Natural killer cell (primary cell): Measurements from ENCODE around the gene SEPTIN10. TPM values are rescaled to one million over a fixed set of nuclear protein-coding genes. Genes with fewer than 3 reads are reported as not detected.
A peak's percentile ranks its signal among the peaks of the same experiment; 100 is the strongest.

Source experiments
- ATAC-seq, 3 donors: fragments of 150-1000 bp in 2 of 3; fragments of 200-7000 bp in 1 of 3; cut with Tn5 transposase; 1 replicate in 1 of 3; 2 replicates in 2 of 3; pipeline ENCODE4 v1.10.0; 2021; ENCODE audit warnings: mild to moderate bottlenecking in 2 of 3, moderate library complexity in 2 of 3
- DNase-seq, 2 donors: peaks; one replicate each; pipeline versions ENCODE4 v3.0.0 to v3.0.0-alpha.2; 2013 to 2021; ENCODE audit warnings: mixed read lengths in 1 of 2
- H3K27ac ChIP-seq: one replicate; pipeline ENCODE4 v1.5.1; 2013; ENCODE audit warnings: mild to moderate bottlenecking, low read length
- H3K27me3 ChIP-seq: one replicate; pipeline ENCODE4 v1.6.1; 2013; ENCODE audit warnings: low read length; ENCODE audit not compliant: control insufficient read depth, insufficient read depth
- H3K36me3 ChIP-seq: one replicate; pipeline ENCODE4 v1.6.1; 2013; ENCODE audit warnings: low read length; ENCODE audit not compliant: control insufficient read depth, insufficient read depth
- H3K4me1 ChIP-seq: one replicate; pipeline ENCODE4 v1.6.1; 2013; ENCODE audit warnings: low read length; ENCODE audit not compliant: control insufficient read depth, insufficient read depth
- H3K4me3 ChIP-seq: one replicate; pipeline ENCODE4 v1.5.1; 2013; ENCODE audit warnings: low read length
- H3K9me3 ChIP-seq: one replicate; pipeline ENCODE4 v1.6.1; 2013; ENCODE audit warnings: low read length; ENCODE audit not compliant: control insufficient read depth, insufficient read depth
- H3K27ac Mint-ChIP-seq, 2 donors: one replicate each; pipeline ENCODE4 v1.8.0; 2022; ENCODE audit warnings: mild to moderate bottlenecking in 2 of 2, mixed read lengths in 2 of 2, moderate library complexity in 1 of 2
- H3K27me3 Mint-ChIP-seq, 2 donors: one replicate each; pipeline ENCODE4 v1.8.0; 2022; ENCODE audit warnings: low read depth in 2 of 2, mixed read lengths in 2 of 2
- H3K36me3 Mint-ChIP-seq: one replicate; pipeline ENCODE4 v1.8.0; 2022; ENCODE audit warnings: mixed read lengths
- H3K4me1 Mint-ChIP-seq, 2 donors: one replicate each; pipeline ENCODE4 v1.8.0; 2022; ENCODE audit warnings: mixed read lengths in 2 of 2
- H3K4me3 Mint-ChIP-seq: one replicate; pipeline ENCODE4 v1.8.0; 2022; ENCODE audit warnings: mild to moderate bottlenecking, moderate library complexity, mixed read lengths
- H3K9me3 Mint-ChIP-seq, 2 donors: one replicate each; pipeline ENCODE4 v1.8.0; 2022; ENCODE audit warnings: mixed read lengths in 2 of 2
- CTCF ChIP-seq: fragments of 200-600 bp; IDR thresholded peaks from one replicate; pipeline ENCODE4 v1.8.0; 2022; ENCODE audit warnings: antibody characterized with exemption
- WGBS: methylation state at CpG from one replicate; pipeline ENCODE4 v1.1.7; 2013; ENCODE audit warnings: missing lambda C conversion rate; ENCODE audit not compliant: insufficient coverage; 5-methylcytosine and 5-hydroxymethylcytosine counted together
- intact Hi-C: fragments of 100-400 bp; cut with micrococcal nuclease; formaldehyde crosslinking; loops from one replicate; pipeline ENCODE4 v1.14.2; 2022
- total RNA-seq, 4 donors: library from RNA; stranded (reverse); fragments of 120-200 nt in 1 of 4; gene quantifications; one replicate each; pipeline versions ENCODE4 v1.2.3 to v1.2.4, GENCODE V29; 2013 to 2022

The SEPTIN10 gene
- total RNA-seq, result 1 to 10 TPM in 1 of 3 donors, under 1 TPM in 2; 0.25 to 2.6 (median 0.33) TPM
- total RNA-seq (2013), result 0.45 TPM

- Histone ChIP-seq H3K9me3 (peaks cover 6% of the 10 kb centered on the region), H3K27me3 (peaks cover 46% of the 10 kb centered on the region), H3K36me3 (no peaks in the 10 kb centered on the region), H3K4me3 (peak within 1 kb of the TSS; percentile 28), H3K4me1 (peaks cover 14% of the 10 kb centered on the region), H3K27ac (no peak within 1 kb of the TSS)
- Mint-ChIP-seq H3K27me3 (peaks cover 32 to 53% of the 10 kb centered on the region in 2 donors), H3K9me3 (peaks cover 3% of the 10 kb centered on the region in 2 donors), H3K4me1 (peaks cover 5 to 7% of the 10 kb centered on the region in 2 donors), H3K36me3 (no peaks in the 10 kb centered on the region), H3K4me3 (peak within 1 kb of the TSS; percentile 90), H3K27ac (peak within 1 kb of the TSS; percentile 4 to 42)
- intact Hi-C loops, result no loop called here
- peak; percentile 70 to 85 for DNase-seq
- no peak for TF ChIP-seq CTCF
- WGBS, result 7% methylated on average over 104 of the region's 104 CpGs
- peak; percentile 92 to 96 (median 95) for ATAC-seq
Observed at GRCh38 chr2:109613922-109614714, at the start of gene SEPTIN10, which contains the start of gene SOWAHC. Gene SEPTIN10, minus strand, starts transcription at chr2:109613966. Its CDS starts 139 bp downstream, at chr2:109613827. Gene SOWAHC, plus strand, starts transcription at chr2:109614364. Its CDS starts 126 bp downstream, at chr2:109614490.

- no peaks in the 10 kb centered on the region for H3K9me3 Mint-ChIP-seq
- peaks cover 0 to 8% of the 10 kb centered on the region in 2 donors for H3K27me3 Mint-ChIP-seq
- H3K4me1 Mint-ChIP-seq, result no peaks in the 10 kb centered on the region
- no peak for TF ChIP-seq CTCF
- Histone ChIP-seq H3K36me3 (no peaks in the 10 kb centered on the region), H3K4me3 (no peak overlapping the region), H3K27ac (no peak overlapping the region), H3K4me1 (no peaks in the 10 kb centered on the region), H3K9me3 (no peaks in the 10 kb centered on the region), H3K27me3 (no peaks in the 10 kb centered on the region)
- H3K4me3 Mint-ChIP-seq, result no peak overlapping the region
- DNase-seq, result no peak
- intact Hi-C loops, result no loop called here
- no peak overlapping the region for H3K27ac Mint-ChIP-seq
- no peaks in the 10 kb centered on the region for H3K36me3 Mint-ChIP-seq
- ATAC-seq, result no peak
Observed at GRCh38 chr2:109662889-109663288, 49.1 kb upstream of the SEPTIN10 start.

- intact Hi-C loops, result no loop called here
- Histone ChIP-seq H3K27ac (no peak overlapping the region), H3K27me3 (no peaks in the 10 kb centered on the region), H3K36me3 (no peaks in the 10 kb centered on the region), H3K4me1 (no peaks in the 10 kb centered on the region), H3K9me3 (no peaks in the 10 kb centered on the region), H3K4me3 (no peak overlapping the region)
- ATAC-seq (no peak), DNase-seq (no peak)
- Mint-ChIP-seq H3K4me3 (no peak overlapping the region), H3K36me3 (no peaks in the 10 kb centered on the region), H3K27me3 (peaks cover 7 to 8% of the 10 kb centered on the region in 2 donors), H3K27ac (no peak overlapping the region), H3K4me1 (no peaks in the 10 kb centered on the region), H3K9me3 (no peaks in the 10 kb centered on the region)
- no peak for TF ChIP-seq CTCF
- 93% methylated on average over 3 of the region's 3 CpGs for WGBS
Observed at GRCh38 chr2:109660046-109660860, 46.5 kb upstream of the SEPTIN10 start.
